ENCODE measurements around the gene EFNA3. TPM values are rescaled to one million over a fixed set of nuclear protein-coding genes. Genes with fewer than 3 reads are reported as not detected.

Gene EFNA3
- total and polyA plus RNA-seq, 2 donors (not counting 3 experiments of a cell fraction or from before 2014, with no cell fraction given) = 2.2 to 2.5 TPM

GRCh38 chr1:155039308-155039669 is 39.3 kb upstream of the EFNA3 start:
- dilution Hi-C loops (cut with MboI; ENCODE audit: extremely low pct_ligation_motif_present, low sequenced_read_pairs) = no loop called here

More at GRCh38 chr1:155039308-155039669, 39.3 kb upstream of the EFNA3 start:
- Histone ChIP-seq H3K9me1 (replicated peaks; ENCODE audit: control insufficient read depth, extremely low read depth, insufficient read depth, low read length) (no peaks in the 10 kb centered on the region), H3K4me2 (ENCODE audit: insufficient read depth, low read length) (no peak overlapping the region), H4K20me1 (replicated peaks; ENCODE audit: control insufficient read depth, extremely low read depth, insufficient read depth, low read length) (no peaks in the 10 kb centered on the region), H3K9me3 (replicated peaks; ENCODE audit: control insufficient read depth, insufficient read depth, low read length) (no peaks in the 10 kb centered on the region), H3K4me3 (replicated peaks in 1 of 3; ENCODE audit: insufficient read depth in 1 of 3, low read depth in 1 of 3, low read length in 3 of 3) (no peak overlapping the region), H3K79me2 (ENCODE audit: control insufficient read depth, insufficient read depth, low read length) (no peaks in the 10 kb centered on the region), H3K27ac (ENCODE audit: insufficient read depth, low read depth, low read length) (no peak overlapping the region), H2AFZ (ENCODE audit: low read depth, low read length) (no peak overlapping the region), H3K36me3 (ENCODE audit: control insufficient read depth in 2 of 2, extremely low read depth in 1 of 2, insufficient read depth in 2 of 2, low read length in 2 of 2) (no peaks in the 10 kb centered on the region), H3K9ac (replicated peaks; ENCODE audit: extremely low read depth, insufficient read depth, low read length) (no peak overlapping the region), H3K27me3 (ENCODE audit: control insufficient read depth in 2 of 2, insufficient read depth in 2 of 2, low read length in 2 of 2) (peaks cover 0 to 5% of the 10 kb centered on the region in 2 experiments), H3K4me1 (ENCODE audit: control insufficient read depth, extremely low read depth, insufficient read depth, low read length) (peaks cover 4% of the 10 kb centered on the region)
- intact Hi-C loops (cut with micrococcal nuclease) = no loop called here
- TF ChIP-seq JUN (IDR thresholded peaks at IDR 0.05; ENCODE audit: borderline replicate concordance, insufficient read depth, insufficient read length, low read depth) (no peak), MYC (IDR thresholded peaks at IDR 0.05; ENCODE audit: low read depth, low read length) (no peak), POLR2A (IDR thresholded peaks at IDR 0.05; ENCODE audit: low read depth, low read length) (no peak), POLR2AphosphoS5 (IDR thresholded peaks at IDR 0.05; ENCODE audit: insufficient read depth, low read depth, low read length) (no peak), GATA2 (IDR thresholded peaks at IDR 0.05; ENCODE audit: insufficient read depth, insufficient read length, low read depth, low read length) (no peak), MAX (IDR thresholded peaks at IDR 0.05; ENCODE audit: insufficient read depth, insufficient read length) (no peak), CTCF (IDR thresholded peaks at IDR 0.05; ENCODE audit: extremely low read depth in 1 of 2, insufficient read depth in 1 of 2, low read depth in 1 of 2, low read length in 2 of 2) (no peak)
- POLR2A ChIA-PET = no interaction called here
- no peak for DNase-seq (ENCODE audit: low read depth, low spot score)
- no TSS peak for BruUV-seq (replicated peaks)
- CTCF ChIA-PET = interaction anchor here (1.1 to 3.2 kb wide), 2 partner anchors 12 to 23 kb away, joined by 6 to 20 read pairs; partner anchors contain the start of gene ADAM15
- FAIRE-seq = no peak

All from endothelial cell of umbilical vein (primary cell).